NB4 (cell line): ENCODE data around the gene MPLKIP.

Experiments used
- MYC ChIP-seq: IDR thresholded peaks from 2 replicates; pipeline ENCODE4 v1.6.1; 2011; ENCODE audit warnings: low read depth, low read length
- POLR2A ChIP-seq: IDR thresholded peaks from 2 replicates; pipeline ENCODE4 v1.6.1; 2011; ENCODE audit warnings: mild to moderate bottlenecking; ENCODE audit not compliant: insufficient read length; ENCODE audit errors: extremely low read depth
- TF ChIP-seq, protein P1 (sequence below): IDR thresholded peaks from one replicate; pipeline ENCODE4 v1.5.1; 2012; ENCODE audit warnings: low read depth, low read length
- TF ChIP-seq, protein P2 (sequence below): IDR thresholded peaks from 2 replicates; pipeline ENCODE4 v1.6.1; 2011; ENCODE audit warnings: low read depth, low read length

DNA sequence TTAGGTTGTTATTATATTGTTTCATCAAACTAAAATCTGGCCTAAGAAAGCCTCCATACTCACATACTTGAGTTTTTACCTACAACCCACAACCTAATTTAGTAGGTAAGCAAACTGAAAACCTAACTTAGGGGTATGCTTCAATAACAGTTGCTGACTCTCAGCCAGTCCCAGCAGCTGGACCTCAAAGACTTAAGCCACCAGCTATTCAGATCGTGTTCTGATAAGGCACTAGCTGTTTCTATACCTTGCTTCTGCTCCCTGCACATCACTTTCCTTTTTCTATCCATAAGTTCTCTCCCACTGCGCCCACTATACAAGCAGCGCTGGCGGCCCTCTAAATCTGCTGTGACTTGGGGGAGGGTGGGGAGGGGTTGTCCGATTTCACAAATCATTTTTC lies 42.6 kb upstream of the MPLKIP start:
- TF ChIP-seq, protein P1, sequence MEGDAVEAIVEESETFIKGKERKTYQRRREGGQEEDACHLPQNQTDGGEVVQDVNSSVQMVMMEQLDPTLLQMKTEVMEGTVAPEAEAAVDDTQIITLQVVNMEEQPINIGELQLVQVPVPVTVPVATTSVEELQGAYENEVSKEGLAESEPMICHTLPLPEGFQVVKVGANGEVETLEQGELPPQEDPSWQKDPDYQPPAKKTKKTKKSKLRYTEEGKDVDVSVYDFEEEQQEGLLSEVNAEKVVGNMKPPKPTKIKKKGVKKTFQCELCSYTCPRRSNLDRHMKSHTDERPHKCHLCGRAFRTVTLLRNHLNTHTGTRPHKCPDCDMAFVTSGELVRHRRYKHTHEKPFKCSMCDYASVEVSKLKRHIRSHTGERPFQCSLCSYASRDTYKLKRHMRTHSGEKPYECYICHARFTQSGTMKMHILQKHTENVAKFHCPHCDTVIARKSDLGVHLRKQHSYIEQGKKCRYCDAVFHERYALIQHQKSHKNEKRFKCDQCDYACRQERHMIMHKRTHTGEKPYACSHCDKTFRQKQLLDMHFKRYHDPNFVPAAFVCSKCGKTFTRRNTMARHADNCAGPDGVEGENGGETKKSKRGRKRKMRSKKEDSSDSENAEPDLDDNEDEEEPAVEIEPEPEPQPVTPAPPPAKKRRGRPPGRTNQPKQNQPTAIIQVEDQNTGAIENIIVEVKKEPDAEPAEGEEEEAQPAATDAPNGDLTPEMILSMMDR, result no peak
- TF ChIP-seq POLR2A, result no peak
- TF ChIP-seq, protein P2, sequence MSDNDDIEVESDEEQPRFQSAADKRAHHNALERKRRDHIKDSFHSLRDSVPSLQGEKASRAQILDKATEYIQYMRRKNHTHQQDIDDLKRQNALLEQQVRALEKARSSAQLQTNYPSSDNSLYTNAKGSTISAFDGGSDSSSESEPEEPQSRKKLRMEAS, result no peak
- no peak for TF ChIP-seq MYC
